Esophagus squamous epithelium (tissue), 5 donors: Measurements from ENCODE around the gene MUCL1. TPM values are rescaled to one million over a fixed set of nuclear protein-coding genes. Genes with fewer than 3 reads are reported as not detected.

ENCODE experiments used
- DNase-seq: peaks from one replicate; lab custom pipeline; 2025; lab: John Stamatoyannopoulos, UW
- H3K27ac ChIP-seq, 4 donors: fragments of 200-600 bp; sonication (generic); one replicate each; pipeline ENCODE4 v1.5.1; 2016 to 2019; ENCODE audit warnings: mild to moderate bottlenecking in 1 of 4
- H3K27me3 ChIP-seq, 4 donors: fragments of 200-600 bp; sonication (generic); 1 replicate in 3 of 4; 2 replicates in 1 of 4; pipeline versions ENCODE4 v1.5.1 to v1.6.0; 2017 to 2021; ENCODE audit warnings: antibody characterized with exemption in 1 of 4
- H3K36me3 ChIP-seq, 3 donors: fragments of 200-600 bp; sonication (generic); one replicate each; pipeline ENCODE4 v1.5.1; 2016 to 2019
- H3K4me1 ChIP-seq, 3 donors: fragments of 200-600 bp; sonication (generic); one replicate each; pipeline ENCODE4 v1.5.1; 2017 to 2019
- H3K4me3 ChIP-seq, 4 donors: fragments of 200-600 bp; sonication (generic); 1 replicate in 3 of 4; 2 replicates in 1 of 4; pipeline ENCODE4 v1.5.1; 2016 to 2019; ENCODE audit warnings: mild to moderate bottlenecking in 2 of 4, moderate library complexity in 1 of 4
- H3K9me3 ChIP-seq, 3 donors: fragments of 200-600 bp; sonication (generic); one replicate each; pipeline ENCODE4 v1.5.1; 2016 to 2019
- CTCF ChIP-seq, 6 experiments: fragments of 450-650 bp in 4 of 6; fragments of 200-600 bp in 2 of 6; sonication (generic) in 2 of 6; IDR thresholded peaks; one replicate each; pipeline ENCODE4 v1.5.1; 2016 to 2019; ENCODE audit warnings: antibody characterized with exemption in 6 of 6, mild to moderate bottlenecking in 4 of 6, moderate library complexity in 4 of 6
- POLR2A ChIP-seq, 4 donors: fragments of 450-650 bp; IDR thresholded peaks; one replicate each; pipeline ENCODE4 v1.6.1; 2017; ENCODE audit warnings: antibody characterized with exemption in 4 of 4, mild to moderate bottlenecking in 4 of 4, moderate library complexity in 3 of 4
- WGBS, 2 donors: methylation state at CpG; one replicate each; pipeline ENCODE4 v1.1.5; 2018; 5-methylcytosine and 5-hydroxymethylcytosine counted together
- intact Hi-C: fragments of 100-400 bp; cut with DNase I; formaldehyde crosslinking; loops from one replicate; pipeline ENCODE4 v1.15.0; 2022
- total RNA-seq, 4 donors: library from RNA; depleted of rRNA; stranded (reverse); fragments of >200 nt; gene quantifications; one replicate each; pipeline ENCODE4 v1.1.0, GENCODE V29; 2016
- donor health status: DM: yes; HTN: yes; CAD: no.

MUCL1 gene
- total RNA-seq, 4 donors from 2014 or later: 1.1 TPM; not detected in 3

- no peak for DNase-seq
- WGBS, 2 donors: 70 to 75% methylated on average over 1 of the region's 1 CpG
- Histone ChIP-seq H3K4me1 (no peaks in the 10 kb centered on the region), H3K27me3 (no peaks in the 10 kb centered on the region), H3K9me3 (no peaks in the 10 kb centered on the region), H3K4me3 (no peak overlapping the region), H3K27ac (no peak overlapping the region), H3K36me3 (no peaks in the 10 kb centered on the region)
- TF ChIP-seq CTCF (IDR thresholded peaks at IDR 0.05) (no peak), POLR2A (IDR thresholded peaks at IDR 0.05) (no peak)
- intact Hi-C loops: no loop called here
Observed at GRCh38 chr12:54831631-54832030, 22.7 kb upstream of the MUCL1 start.

GRCh38 chr12:54840244-54840865, 14.0 kb upstream of the MUCL1 start:
- no peak for TF ChIP-seq POLR2A (IDR thresholded peaks at IDR 0.05)
- Histone ChIP-seq H3K27ac (no peak overlapping the region), H3K36me3 (no peaks in the 10 kb centered on the region), H3K4me1 (no peaks in the 10 kb centered on the region), H3K9me3 (no peaks in the 10 kb centered on the region), H3K27me3 (no peaks in the 10 kb centered on the region), H3K4me3 (no peak overlapping the region)
- 67 to 71% methylated on average over 1 of the region's 3 CpGs for WGBS, 2 donors
- no peak for DNase-seq
- intact Hi-C loops: no loop called here

GRCh38 chr12:54857406-54857805, 3.1 kb downstream of the MUCL1 start:
- Histone ChIP-seq H3K4me3 (no peak overlapping the region), H3K27ac (no peak overlapping the region), H3K4me1 (no peaks in the 10 kb centered on the region), H3K9me3 (no peaks in the 10 kb centered on the region), H3K36me3 (no peaks in the 10 kb centered on the region), H3K27me3 (no peaks in the 10 kb centered on the region)
- WGBS, 2 donors: 31 to 37% methylated on average over 2 of the region's 2 CpGs
- DNase-seq: no peak
- intact Hi-C loops: no loop called here
- no peak for TF ChIP-seq CTCF (IDR thresholded peaks at IDR 0.05)
- TF ChIP-seq POLR2A (IDR thresholded peaks at IDR 0.05): no peak

- H3K4me1 ChIP-seq: no peaks in the 10 kb centered on the region
- no peak for DNase-seq
- 27 to 53% methylated on average over 1 of the region's 1 CpG for WGBS, 2 donors
- H3K36me3 ChIP-seq: no peaks in the 10 kb centered on the region
- no peaks in the 10 kb centered on the region for H3K27me3 ChIP-seq
- intact Hi-C loops: no loop called here
- no peak for TF ChIP-seq CTCF (IDR thresholded peaks at IDR 0.05)
- TF ChIP-seq POLR2A (IDR thresholded peaks at IDR 0.05): no peak
- no peaks in the 10 kb centered on the region for H3K9me3 ChIP-seq
- H3K27ac ChIP-seq: no peak overlapping the region
- no peak overlapping the region for H3K4me3 ChIP-seq
Observed at GRCh38 chr12:54858562-54858961, 4.2 kb downstream of the MUCL1 start.

GRCh38 chr12:54859502-54859901, 5.2 kb downstream of the MUCL1 start:
- no peaks in the 10 kb centered on the region for H3K36me3 ChIP-seq
- H3K9me3 ChIP-seq: no peaks in the 10 kb centered on the region
- no peaks in the 10 kb centered on the region for H3K27me3 ChIP-seq

More at GRCh38 chr12:54859502-54859901, 5.2 kb downstream of the MUCL1 start:
- TF ChIP-seq CTCF (IDR thresholded peaks at IDR 0.05) (no peak), POLR2A (IDR thresholded peaks at IDR 0.05) (no peak)
- intact Hi-C loops: no loop called here
- H3K27ac ChIP-seq: no peak overlapping the region
- WGBS, 2 donors: 46 to 63% methylated on average over 4 of the region's 4 CpGs
- H3K4me1 ChIP-seq: no peaks in the 10 kb centered on the region
- no peak for DNase-seq
- H3K4me3 ChIP-seq: no peak overlapping the region
